Measurements from ENCODE around the gene AGA.

GRCh38 chr4:177444911-177445736 lies 2.9 kb upstream of the AGA start:
- TF ChIP-seq, protein P1, sequence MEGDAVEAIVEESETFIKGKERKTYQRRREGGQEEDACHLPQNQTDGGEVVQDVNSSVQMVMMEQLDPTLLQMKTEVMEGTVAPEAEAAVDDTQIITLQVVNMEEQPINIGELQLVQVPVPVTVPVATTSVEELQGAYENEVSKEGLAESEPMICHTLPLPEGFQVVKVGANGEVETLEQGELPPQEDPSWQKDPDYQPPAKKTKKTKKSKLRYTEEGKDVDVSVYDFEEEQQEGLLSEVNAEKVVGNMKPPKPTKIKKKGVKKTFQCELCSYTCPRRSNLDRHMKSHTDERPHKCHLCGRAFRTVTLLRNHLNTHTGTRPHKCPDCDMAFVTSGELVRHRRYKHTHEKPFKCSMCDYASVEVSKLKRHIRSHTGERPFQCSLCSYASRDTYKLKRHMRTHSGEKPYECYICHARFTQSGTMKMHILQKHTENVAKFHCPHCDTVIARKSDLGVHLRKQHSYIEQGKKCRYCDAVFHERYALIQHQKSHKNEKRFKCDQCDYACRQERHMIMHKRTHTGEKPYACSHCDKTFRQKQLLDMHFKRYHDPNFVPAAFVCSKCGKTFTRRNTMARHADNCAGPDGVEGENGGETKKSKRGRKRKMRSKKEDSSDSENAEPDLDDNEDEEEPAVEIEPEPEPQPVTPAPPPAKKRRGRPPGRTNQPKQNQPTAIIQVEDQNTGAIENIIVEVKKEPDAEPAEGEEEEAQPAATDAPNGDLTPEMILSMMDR (IDR thresholded peaks at IDR 0.05) = no peak
- no peak for TF ChIP-seq POLR2A (IDR thresholded peaks at IDR 0.05)
